DND-41 (cell line): ENCODE results near the gene COL15A1.

Source experiments
- ATAC-seq: fragments of 200-7000 bp; cut with Tn5 transposase; 3 replicates; pipeline ENCODE4 v1.9.1; 2021; ENCODE audit warnings: low read depth; ENCODE audit not compliant: insufficient read depth
- DNase-seq: peaks from one replicate; pipeline ENCODE4 v3.0.0-alpha.2; 2020
- H2AFZ ChIP-seq: 2 replicates; pipeline ENCODE4 v1.6.0; 2012; ENCODE audit warnings: low read depth, low read length
- H3K27ac ChIP-seq: 2 replicates; pipeline ENCODE4 v1.5.1; 2012; ENCODE audit warnings: low read length, inconsistent platforms
- H3K27me3 ChIP-seq: fragments of 200-600 bp; sonication (generic); 2 replicates; pipeline ENCODE4 v1.6.0; 2012; ENCODE audit warnings: low read length, mild to moderate bottlenecking, inconsistent platforms; ENCODE audit not compliant: insufficient read depth, poor library complexity
- H3K36me3 ChIP-seq: 2 replicates; pipeline ENCODE4 v1.5.1; 2012; ENCODE audit warnings: low read length, inconsistent platforms; ENCODE audit not compliant: insufficient read depth
- H3K4me1 ChIP-seq: 2 replicates; pipeline ENCODE4 v1.5.1; 2012; ENCODE audit warnings: mild to moderate bottlenecking, low read length; ENCODE audit not compliant: insufficient read depth
- H3K4me2 ChIP-seq: 2 replicates; pipeline ENCODE4 v1.6.0; 2012; ENCODE audit warnings: mild to moderate bottlenecking, moderate library complexity, low read length, inconsistent platforms; ENCODE audit not compliant: insufficient read depth
- H3K4me3 ChIP-seq, 2 experiments: fragments of 200-600 bp in 1 of 2; shearing (Covaris generic) in 1 of 2; 2 replicates each; pipeline ENCODE4 v1.5.1; 2012 to 2016; ENCODE audit warnings: inconsistent platforms in 2 of 2, low read length in 2 of 2, mild to moderate bottlenecking in 2 of 2, low read depth in 1 of 2, moderate library complexity in 1 of 2
- H3K79me2 ChIP-seq: 2 replicates; pipeline ENCODE4 v1.6.0; 2012; ENCODE audit warnings: low read length, inconsistent platforms; ENCODE audit not compliant: insufficient read depth
- H3K9ac ChIP-seq: 2 replicates; pipeline ENCODE4 v1.6.0; 2012; ENCODE audit warnings: low read depth, mild to moderate bottlenecking, inconsistent platforms, low read length, moderate library complexity
- H3K9me3 ChIP-seq: 2 replicates; pipeline ENCODE4 v1.5.1; 2012; ENCODE audit warnings: low read length, moderate library complexity, mild to moderate bottlenecking, inconsistent platforms; ENCODE audit not compliant: insufficient read depth, severe bottlenecking
- H4K20me1 ChIP-seq: 2 replicates; pipeline ENCODE4 v1.6.0; 2012; ENCODE audit warnings: low read length; ENCODE audit not compliant: insufficient read depth
- EZH2 ChIP-seq: IDR thresholded peaks from 3 replicates; pipeline ENCODE4 v1.6.1; 2012; ENCODE audit warnings: borderline replicate concordance, low read depth, mild to moderate bottlenecking, moderate library complexity, low read length, inconsistent platforms; ENCODE audit not compliant: severe bottlenecking
- TF ChIP-seq, protein P1 (sequence below): IDR thresholded peaks from 2 replicates; pipeline ENCODE4 v1.5.1; 2012; ENCODE audit warnings: borderline replicate concordance, low read length, moderate library complexity, mild to moderate bottlenecking; ENCODE audit not compliant: poor library complexity, severe bottlenecking; ENCODE audit errors: extremely low read depth

Gene COL15A1

DNA sequence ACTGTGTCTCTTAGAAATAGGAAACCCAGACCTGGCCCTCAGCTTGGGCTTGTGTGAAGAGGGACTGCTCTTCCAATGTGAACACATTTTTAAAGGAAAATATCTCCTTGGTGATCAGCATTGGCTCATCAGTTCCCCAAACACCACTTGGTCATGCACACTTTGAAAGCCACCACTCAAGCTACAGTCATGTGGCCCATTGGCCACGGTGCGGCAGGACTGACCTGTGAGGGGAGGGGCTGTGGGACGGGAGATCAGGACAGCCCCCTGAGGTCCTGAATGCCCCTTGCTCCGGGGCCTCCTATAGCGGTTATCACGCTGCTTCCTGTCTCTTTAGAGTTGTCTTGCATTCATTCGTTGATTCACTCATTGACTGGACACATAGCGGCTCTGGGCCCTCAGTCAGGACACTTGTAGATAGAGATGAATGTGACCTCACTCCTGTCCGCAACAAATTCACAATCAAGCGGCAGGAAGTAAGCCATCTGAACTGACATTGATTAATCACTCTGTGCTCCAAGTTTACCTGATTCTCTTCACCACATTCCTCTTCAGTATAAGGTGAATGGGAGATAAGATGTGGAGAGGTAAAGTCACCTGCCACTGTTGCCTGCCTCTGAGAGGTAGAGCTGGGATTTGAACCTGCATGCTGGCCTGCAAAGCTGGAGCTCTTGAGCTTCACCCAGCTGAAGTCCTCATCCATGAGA, 73.1 kb downstream of the COL15A1 start:
- Histone ChIP-seq H3K9me3 (no peaks in the 10 kb centered on the region), H3K27me3 (no peaks in the 10 kb centered on the region), H3K4me2 (no peak overlapping the region), H3K4me3 (no peak overlapping the region), H3K27ac (no peak overlapping the region), H3K36me3 (no peaks in the 10 kb centered on the region), H4K20me1 (no peaks in the 10 kb centered on the region), H3K79me2 (no peaks in the 10 kb centered on the region), H3K4me1 (no peaks in the 10 kb centered on the region), H3K9ac (no peak overlapping the region), H2AFZ (no peak overlapping the region)
- no peak for ATAC-seq
- TF ChIP-seq, protein P1, sequence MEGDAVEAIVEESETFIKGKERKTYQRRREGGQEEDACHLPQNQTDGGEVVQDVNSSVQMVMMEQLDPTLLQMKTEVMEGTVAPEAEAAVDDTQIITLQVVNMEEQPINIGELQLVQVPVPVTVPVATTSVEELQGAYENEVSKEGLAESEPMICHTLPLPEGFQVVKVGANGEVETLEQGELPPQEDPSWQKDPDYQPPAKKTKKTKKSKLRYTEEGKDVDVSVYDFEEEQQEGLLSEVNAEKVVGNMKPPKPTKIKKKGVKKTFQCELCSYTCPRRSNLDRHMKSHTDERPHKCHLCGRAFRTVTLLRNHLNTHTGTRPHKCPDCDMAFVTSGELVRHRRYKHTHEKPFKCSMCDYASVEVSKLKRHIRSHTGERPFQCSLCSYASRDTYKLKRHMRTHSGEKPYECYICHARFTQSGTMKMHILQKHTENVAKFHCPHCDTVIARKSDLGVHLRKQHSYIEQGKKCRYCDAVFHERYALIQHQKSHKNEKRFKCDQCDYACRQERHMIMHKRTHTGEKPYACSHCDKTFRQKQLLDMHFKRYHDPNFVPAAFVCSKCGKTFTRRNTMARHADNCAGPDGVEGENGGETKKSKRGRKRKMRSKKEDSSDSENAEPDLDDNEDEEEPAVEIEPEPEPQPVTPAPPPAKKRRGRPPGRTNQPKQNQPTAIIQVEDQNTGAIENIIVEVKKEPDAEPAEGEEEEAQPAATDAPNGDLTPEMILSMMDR: no peak
- no peak for TF ChIP-seq EZH2
- DNase-seq: no peak

DNA sequence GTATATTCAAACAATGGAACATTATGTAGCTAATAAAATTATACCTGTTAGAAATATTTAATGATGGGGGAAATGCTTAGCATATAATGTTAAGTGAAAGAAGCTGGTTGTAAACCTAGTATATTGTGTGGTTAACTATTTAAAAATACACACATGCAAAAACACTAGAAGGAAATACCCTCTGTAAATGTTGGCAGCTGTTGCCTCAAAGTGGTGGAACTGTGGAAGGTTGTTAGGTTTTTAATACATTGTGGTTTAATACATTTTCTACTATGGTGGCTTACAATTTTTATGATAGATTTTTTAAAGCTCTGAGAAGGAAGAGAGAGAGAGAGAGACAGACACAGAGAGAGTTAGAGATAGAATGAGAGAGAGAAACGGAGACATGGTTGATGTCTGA, 74.9 kb downstream of the COL15A1 start:
- H3K36me3 ChIP-seq: no peaks in the 10 kb centered on the region
- no peaks in the 10 kb centered on the region for H4K20me1 ChIP-seq
- no peaks in the 10 kb centered on the region for H3K27me3 ChIP-seq
- no peak overlapping the region for H3K27ac ChIP-seq
- TF ChIP-seq, protein P1: no peak
- TF ChIP-seq EZH2: no peak
- H2AFZ ChIP-seq: no peak overlapping the region
- no peak overlapping the region for H3K9ac ChIP-seq
- no peaks in the 10 kb centered on the region for H3K79me2 ChIP-seq
- DNase-seq (no peak), ATAC-seq (0 out of 3 replicates have a peak, but pooled peaks have one; percentile 24)
- no peak overlapping the region for H3K4me3 ChIP-seq
- H3K9me3 ChIP-seq: no peaks in the 10 kb centered on the region
- no peaks in the 10 kb centered on the region for H3K4me1 ChIP-seq
- H3K4me2 ChIP-seq: no peak overlapping the region

GRCh38 chr9:99019510-99020331, 76.0 kb downstream of the COL15A1 start:
- Histone ChIP-seq H3K4me1 (no peaks in the 10 kb centered on the region), H3K79me2 (no peaks in the 10 kb centered on the region), H3K4me2 (no peak overlapping the region), H3K36me3 (no peaks in the 10 kb centered on the region), H3K9ac (no peak overlapping the region), H3K27ac (no peak overlapping the region), H2AFZ (no peak overlapping the region), H3K9me3 (no peaks in the 10 kb centered on the region), H3K4me3 (no peak overlapping the region), H3K27me3 (no peaks in the 10 kb centered on the region), H4K20me1 (no peaks in the 10 kb centered on the region)
- no peak for TF ChIP-seq EZH2
- TF ChIP-seq, protein P1: no peak
- ATAC-seq (no peak), DNase-seq (no peak)
